Stimulated activated CD4-positive, alpha-beta T cell treated with anti-CD3 and anti-CD28 coated beads, Interleukin-1b, Interleukin-23, amount 100 ng/mL, for 1 hour (primary cell): ENCODE data around the gene SH3BP1.
"Not testable (repeated sequence)": the region's sequence is repeated elsewhere in the genome, so short reads cannot be mapped to it uniquely, and the experiment has no call there.

Source experiments
- DNase-seq, 2 donors: peaks; one replicate each; pipeline ENCODE4 v3.0.0-alpha.2; 2020; ENCODE audit warnings: low read depth in 2 of 2

SH3BP1 gene

DNA sequence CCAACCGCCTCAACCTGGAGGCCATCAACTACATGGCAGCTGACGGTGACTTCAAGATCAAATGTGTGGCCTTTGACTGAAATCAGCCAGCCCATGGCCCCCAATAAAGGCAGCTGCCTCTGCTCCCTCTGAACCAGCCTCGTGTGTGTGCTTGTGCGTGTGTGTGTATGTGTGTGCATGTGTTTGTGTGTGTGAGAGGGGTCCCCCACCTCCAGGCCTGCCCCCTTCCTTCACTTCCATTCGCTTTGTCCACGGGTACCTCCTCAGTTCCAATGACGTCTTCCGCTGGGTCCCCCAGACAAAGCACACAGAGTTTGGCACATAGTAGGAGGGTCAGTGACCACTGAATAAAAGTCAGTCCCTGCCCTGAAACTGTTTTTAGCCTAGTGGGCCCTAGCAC is 40.2 kb downstream of the SH3BP1 start:
- no peak for DNase-seq

DNA sequence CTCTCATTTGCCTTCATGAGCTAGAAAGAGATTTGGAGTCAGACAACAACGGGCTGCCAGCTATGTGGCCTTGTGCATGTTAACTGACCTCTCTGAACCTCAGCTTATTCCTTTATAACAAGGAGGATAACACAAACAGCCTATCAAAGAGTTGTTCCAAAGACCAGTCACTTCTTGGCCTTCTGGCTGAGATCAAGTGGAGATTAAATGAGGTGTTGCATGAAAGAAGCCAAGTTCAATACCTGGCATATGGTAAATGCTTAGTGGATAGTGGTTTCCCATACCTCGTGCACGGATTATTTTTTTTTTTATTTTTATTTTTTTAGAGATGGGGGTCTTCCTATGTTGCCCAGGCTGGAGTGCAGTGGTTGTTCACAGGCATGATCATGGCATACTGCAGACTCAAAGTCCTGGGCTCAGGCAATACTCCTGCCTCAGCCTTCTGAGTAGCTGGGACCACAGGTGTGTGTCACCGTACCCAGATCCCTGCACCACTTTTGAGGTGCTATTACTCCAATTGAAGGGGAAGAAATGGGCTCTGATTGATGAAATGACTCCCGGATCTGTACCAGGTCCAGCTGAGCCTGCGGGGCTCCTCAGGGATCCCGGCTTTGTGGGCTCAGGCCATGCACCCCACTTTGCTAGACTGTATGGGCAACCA is 40.9 kb downstream of the SH3BP1 start:
- no peak for DNase-seq

DNA sequence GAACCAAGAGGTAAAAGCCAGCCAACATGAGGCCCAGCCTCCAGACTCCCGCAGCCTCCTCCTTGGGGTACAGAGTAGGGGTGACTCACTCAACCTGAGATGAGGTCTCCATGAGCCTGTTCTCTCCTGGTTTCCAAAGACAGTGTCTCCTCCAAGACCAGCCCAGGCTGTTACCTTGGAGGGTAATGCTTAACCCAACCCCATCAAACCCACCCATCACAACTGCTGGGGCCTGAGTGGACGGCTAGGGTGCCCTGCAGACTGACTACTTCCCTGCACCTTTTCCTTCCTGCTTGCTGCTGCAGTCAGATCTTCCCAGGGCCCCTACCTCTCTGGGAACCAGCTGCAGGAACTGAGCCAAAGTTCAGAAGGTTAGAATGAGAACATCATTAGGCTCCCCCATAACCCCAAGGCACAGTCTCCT is 41.5 kb downstream of the SH3BP1 start:
- no peak for DNase-seq

DNA sequence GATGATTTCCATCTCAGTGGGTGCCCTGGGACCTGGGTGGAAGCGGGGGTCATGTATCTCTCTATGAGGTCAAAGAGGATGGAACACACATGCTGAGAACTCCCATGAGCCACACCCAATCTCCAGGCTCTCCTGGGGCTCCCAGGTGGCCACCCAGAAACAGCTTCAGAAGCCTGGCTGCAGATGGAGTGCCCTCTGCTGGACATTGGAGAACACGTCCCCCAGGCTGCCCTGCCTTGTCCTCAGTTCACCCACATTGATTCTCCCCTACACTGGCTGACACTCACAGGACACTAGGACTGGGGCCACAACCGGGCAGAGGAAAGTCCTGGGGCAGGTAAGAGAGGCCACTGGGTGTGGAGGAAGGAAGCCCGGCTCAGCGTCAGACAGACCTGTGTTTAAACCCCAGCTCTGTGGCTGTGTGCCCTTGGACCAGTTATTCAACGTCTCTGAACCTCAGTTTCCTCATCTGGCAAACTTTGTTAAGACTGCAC is 42.1 kb downstream of the SH3BP1 start:
- peak; percentile 42 to 49 for DNase-seq

DNA sequence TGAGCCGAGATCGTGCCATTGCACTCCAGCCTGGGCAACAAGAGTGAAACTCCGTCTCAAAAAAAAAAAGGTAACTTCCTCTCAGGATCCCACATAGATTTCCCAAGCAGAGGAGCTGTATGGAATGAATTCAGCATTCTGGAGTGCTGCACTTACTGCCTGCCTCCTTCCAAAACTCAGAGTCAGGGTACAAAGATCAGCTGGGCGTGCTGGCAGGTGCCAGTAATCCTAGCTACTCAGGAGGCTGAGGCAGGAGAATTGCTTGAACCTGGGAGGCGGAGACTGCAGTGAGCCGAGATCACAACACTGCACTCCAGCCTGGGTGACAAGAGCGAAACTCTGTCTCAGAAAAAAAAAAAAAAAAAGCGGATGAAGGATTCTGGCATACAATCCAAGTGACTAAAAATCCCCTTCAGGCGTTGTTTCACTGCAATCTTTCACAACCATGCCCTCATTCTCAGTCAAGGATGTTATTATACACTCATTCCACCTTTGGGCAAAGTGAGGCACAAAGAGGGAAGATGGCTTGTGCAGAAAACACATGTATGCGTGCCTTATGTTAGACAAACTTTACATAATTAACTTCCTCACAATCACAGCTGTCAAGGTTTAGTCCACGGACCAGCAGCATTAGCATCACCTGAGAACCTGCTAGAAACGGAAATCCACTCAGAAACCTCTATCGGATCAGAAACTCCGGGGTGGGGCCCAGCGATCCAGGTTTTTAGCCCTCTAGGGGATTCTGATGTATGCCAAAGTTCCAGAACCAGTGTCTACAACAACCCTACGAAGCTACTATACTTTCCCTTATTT is 45.5 kb downstream of the SH3BP1 start:
- DNase-seq = no peak

DNA sequence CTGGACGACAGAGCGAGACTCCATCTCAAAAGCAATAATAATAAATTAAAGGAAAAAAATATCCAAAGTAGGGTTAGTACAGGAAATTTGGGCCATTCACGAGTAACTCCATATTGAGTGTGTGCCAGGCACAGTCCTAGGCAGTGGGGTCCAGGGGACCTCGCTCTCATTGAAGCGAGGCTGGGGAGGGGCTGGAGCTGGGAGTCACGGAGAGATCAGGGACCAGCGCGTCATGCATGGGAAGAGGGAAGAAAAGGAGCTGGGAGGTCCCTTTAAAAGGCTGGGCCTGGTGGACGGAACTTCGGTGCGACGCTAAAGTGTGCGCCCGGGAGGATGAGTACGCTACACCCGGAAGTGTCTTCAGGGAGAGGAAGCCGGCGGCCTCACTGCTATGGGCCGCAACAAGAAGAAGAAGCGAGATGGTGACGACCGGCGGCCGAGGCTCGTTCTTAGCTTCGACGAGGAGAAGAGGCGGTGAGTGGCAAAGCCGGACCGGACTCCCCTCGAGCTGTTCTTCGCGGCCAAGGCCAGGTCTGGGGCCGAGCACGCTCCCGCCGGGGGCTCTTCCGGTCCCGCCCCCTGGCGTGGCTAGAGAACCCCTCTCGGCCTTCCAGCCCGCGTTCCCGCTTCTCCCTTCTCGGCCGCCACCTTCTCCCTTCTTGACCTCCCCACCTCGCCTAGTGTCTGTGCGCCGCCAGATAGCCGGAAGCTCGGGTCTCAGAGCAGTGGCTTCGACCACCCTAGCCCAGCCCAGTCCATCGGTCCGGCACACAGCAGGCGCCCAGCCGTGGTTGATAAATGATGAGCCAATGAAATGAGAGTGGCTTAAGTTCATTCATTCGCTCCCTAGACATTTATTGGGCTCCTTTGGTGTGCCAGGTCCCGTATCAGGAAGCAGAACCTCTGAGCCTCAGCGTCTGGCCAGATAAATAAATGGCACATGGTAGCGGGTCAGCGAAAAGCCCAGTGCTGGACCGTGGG is 46.8 kb downstream of the SH3BP1 start, which contains the start of gene NOL12:
Gene NOL12 (plus strand): TSS at position 342 of the 981 bp plus-strand sequence. CDS start 50 bp downstream, at position 392.
- DNase-seq = peak in 1 of 2 donors; percentile 60

DNA sequence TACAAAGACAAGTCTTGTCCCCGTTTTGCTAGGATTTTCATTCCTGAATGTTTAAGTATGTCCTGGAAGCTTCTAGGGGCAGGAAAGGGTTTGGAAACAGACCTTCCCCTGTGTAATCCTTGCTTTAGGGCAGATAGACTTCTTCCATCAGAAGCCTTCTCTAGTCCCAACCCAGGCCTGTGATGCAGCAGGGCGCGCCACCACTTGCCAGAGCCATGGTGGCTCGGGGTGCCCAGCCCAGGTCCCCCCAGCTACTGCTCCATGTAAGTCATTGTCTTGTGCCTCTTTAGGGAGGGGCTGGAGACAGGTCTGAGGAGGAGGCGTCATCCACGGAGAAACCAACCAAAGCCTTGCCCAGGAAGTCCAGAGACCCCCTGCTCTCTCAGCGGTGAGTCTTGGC is 50.9 kb downstream of the SH3BP1 start:
- DNase-seq = no peak

DNA sequence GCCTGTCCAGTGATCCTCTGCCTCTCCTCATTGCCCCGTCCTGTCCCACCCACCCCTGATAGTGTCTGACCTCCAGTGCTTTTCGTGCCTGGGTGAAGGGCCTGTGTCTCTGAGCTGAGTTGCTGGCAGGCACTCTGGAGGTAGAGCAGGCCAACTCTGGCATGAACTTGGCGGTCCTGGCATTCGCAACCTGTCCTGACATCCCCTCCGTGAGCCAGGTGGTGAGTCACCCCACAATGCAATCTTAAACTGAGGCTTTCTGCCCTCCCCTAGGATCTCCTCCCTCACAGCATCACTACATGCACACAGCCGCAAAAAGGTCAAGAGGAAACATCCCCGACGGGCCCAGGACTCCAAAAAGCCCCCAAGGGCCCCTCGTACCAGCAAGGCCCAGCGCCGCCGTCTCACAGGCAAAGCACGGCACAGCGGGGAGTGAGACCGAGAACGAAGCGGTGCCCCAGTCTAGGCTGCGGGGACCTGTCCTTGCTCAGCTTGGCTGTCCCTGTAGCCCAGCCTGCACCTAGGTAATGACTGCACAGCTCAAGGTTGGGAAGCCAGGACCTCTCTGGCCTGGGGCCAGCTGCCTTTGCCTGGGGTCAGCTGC is 51.5 kb downstream of the SH3BP1 start:
- DNase-seq = no peak

DNA sequence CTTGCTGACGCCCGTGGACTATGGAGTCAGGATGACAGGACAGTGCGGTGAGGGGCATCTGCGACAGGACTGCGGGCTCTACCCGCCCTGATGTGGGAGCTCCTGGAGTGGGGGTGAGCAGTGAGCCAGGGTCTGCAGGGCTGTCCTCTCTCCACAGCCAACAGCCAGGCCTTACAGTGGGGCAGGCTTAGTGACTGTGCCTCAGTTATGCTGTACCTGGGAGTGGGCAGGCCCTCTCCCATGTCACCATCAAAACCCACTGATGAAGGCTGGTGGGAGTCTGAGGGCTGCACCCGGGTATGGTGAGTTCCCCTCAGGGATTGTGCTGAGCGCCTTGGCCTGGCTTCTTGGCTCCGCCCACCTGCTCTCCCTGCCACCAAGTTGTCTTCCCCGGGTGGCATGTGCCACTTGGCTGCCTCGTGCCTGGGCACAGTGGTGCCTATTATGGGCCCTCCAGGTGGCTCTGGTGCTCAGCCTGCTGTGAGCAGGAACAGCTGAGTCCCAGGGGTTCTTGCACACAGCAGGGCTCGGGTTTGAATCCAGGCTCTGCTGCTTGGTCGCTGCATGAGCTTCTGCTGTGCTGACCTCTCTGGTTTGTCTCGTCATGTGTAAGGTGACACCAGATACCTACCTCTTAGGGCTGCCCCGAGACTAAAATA is 53.3 kb downstream of the SH3BP1 start:
- DNase-seq = no peak

DNA sequence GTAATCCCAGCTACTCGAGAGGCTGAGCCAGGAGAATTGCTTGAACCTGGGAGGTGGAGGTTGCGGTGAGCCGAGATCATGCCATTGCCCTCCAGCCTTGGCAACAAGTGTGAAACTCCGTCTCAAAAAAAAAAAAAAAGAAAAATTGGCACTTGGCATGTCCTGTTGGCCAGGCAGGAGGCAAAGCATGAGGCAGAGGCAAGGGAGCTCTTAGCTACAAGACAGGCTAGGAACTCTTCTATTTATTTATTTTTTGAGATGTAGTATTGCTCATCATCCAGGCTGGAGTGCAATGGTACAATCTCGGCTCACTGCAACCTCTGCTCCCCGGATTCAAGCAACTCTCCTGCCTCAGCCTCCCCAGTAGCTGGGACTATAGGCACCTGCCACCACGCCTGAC is 54.7 kb downstream of the SH3BP1 start:
- not testable (repeated sequence) for DNase-seq

DNA sequence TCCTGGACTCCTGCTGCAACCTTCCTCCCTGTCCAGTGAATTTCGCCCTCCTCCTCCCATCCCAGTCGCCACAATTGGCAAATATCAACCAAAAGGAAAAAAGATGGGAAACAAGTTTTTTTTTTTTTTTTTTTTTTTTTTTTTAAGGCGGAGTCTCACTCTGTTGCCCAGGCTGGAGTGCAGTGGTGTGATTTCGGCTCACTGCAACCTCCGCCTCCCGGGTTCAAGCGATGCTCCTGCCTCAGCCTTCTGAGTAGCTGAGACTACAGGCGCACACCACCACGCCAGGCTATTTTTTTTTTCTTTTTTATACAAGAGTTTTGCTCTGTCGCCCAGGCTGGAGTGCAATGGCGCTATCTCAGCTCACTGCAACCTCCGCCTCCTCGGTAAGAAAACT is 56.8 kb downstream of the SH3BP1 start:
- not testable (repeated sequence) for DNase-seq

DNA sequence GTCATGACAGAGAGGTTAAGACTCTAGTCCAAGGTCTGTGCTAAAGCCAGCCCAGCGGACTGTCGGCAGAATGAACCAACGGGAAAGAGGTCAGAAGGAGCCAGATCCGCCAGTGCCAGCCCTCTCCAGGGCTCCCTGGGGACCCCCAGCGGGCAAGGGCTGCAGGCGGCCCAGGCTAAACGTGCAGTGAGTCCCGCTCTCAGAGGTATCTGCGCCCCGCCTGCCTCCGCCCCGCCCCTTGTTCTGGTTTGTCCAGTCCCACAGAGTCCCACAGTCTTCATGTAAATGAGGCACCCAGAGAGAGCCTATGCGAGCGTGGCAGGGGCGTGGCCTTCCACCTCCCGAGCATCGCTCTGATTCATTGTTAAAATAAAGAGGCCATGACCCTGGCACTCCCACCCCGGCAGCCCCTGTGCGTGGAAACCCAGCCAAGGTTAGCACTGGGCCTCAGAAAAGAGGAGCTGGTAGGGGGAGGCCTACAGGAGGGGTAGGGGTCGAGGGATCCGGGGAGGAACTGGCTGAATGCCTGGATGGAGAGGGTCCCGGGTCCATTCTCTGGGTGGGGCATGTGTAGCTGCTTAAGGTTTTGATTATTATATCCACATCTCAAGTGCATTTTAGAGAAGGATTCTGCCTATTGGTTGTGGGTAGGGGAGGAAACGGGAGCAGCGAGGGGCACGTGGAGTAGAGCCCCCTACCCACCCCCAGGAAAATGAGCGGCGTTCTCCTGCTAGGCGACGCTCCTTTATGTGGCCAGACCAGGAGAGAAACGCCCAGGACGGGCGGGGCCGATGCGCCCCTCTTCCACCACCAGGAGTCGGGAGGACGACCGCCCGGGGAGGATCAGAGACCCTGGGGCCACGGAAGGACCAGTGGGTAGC is 57.4 kb downstream of the SH3BP1 start, which contains the start of gene TRIOBP:
Gene TRIOBP (plus strand): TSS at position 392 of the 881 bp plus-strand sequence. CDS start 4,318 bp downstream, outside the sequence.
- peak; percentile 54 to 67 for DNase-seq

DNA sequence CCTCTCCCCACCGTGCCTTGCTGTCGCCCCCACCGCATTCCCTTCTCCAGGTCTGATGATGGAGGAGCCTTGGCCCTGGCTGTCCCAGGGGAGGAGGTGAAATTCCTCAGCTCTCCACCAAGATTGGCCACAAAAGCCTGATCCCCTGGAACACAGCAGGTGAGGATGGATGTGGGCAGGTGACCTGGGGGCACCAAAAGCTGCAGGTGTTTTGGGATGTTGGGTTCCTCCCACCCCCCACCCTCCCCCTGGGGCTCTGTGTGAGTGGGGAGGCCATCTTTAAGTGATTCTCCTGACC is 58.0 kb downstream of the SH3BP1 start:
- no peak for DNase-seq

DNA sequence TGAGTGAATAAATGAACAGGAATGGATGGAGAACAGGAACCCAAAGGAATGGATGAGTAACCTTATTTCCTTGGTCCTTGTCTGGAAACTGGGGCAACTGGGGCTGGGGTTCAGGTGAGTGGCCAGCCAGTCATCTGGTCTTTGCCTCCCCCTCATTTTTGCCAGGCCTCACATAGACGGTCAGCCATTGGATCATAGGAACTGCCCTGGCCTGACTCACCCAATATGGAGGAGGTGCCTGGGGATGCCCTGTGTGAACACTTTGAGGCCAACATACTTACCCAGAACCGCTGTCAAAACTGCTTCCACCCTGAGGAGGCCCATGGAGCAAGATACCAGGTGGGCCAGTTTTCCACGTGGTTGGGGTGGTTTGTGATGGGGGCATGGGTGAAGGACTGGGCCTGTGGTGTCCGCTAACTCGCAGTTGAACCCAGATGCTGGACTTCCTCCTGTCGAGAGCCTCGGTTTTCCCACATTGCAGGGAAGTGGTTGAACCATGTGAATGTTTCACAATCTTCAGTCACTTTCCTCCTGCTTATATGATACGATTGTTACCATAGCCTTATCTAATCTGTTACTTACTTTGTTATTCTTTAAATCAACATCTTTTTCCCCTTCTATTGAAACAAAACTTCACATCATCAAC is 61.8 kb downstream of the SH3BP1 start:
- no peak for DNase-seq

DNA sequence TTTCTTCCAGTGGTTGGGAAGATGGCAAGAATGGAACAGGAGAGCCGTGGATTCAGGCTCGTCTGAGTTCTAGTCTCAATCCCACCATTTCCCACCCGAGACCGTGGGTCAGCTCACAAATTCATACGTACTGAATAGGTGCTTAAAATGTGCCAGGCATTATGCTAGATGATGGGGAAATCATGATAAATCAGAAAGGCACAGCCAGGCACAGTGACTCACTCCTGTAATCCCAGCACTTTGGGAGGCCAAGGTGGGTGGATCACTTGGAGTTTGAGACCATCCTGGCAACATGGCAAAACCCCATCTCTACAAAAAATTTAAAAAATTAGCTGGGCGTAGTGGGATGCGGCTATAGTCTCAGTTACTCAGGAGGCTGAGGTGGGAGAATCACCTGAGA is 64.4 kb downstream of the SH3BP1 start:
- no peak for DNase-seq

DNA sequence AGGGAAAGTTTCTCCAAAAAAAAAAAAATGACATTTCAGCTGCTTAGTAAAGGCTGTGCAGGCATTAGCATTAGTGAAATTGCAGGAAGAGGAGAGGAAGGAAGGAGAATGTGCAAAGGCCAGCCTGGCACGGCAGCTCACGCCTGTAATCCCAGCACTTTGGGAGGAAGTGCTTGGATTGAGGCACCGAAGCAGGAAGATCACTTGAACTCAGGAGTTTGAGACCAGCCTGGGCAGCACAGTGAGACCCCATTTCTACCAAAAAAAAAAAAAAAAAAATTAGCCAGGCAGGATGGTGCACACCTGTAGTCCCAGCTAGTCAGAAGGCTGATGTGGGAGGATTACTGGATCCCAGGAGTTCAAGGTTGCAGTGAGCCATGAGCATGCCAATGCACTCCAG is 65.2 kb downstream of the SH3BP1 start:
- no peak for DNase-seq

DNA sequence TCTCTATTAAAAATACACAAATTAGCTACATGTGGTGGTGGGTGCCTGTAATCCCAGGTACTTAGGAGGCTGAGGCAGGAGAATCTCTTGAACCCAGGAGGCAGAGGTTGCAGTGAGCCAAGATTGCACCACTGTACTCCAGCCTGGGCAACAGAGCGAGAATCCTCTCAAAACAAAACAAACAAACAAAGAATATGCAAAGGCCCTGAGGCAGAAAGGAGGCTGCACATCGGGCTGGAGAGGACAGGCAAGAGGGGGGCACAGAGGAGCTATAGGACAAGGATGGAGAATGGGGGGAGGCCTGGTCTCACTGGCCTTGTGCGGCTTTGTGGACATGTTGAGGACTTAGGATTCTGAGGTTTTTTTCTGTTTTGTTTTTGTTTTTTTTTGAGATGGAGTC is 65.7 kb downstream of the SH3BP1 start:
- no peak for DNase-seq
